Measurements from ENCODE around the gene ATP6V0C. TPM values are rescaled to one million over a fixed set of nuclear protein-coding genes. Genes with fewer than 3 reads are reported as not detected.
"Not testable (repeated sequence)": the region's sequence is repeated elsewhere in the genome, so short reads cannot be mapped to it uniquely, and the experiment has no call there.

ATP6V0C gene
- total RNA-seq, 1 donor from 2014 or later = 150 TPM

- DNase-seq (peak; percentile 80), ATAC-seq (peak; percentile 79)
- intact Hi-C loops (cut with micrococcal nuclease) = no loop called here
These were observed 39.5 kb upstream of the ATP6V0C start for GRCh38 chr16:2473999-2474876.

DNA sequence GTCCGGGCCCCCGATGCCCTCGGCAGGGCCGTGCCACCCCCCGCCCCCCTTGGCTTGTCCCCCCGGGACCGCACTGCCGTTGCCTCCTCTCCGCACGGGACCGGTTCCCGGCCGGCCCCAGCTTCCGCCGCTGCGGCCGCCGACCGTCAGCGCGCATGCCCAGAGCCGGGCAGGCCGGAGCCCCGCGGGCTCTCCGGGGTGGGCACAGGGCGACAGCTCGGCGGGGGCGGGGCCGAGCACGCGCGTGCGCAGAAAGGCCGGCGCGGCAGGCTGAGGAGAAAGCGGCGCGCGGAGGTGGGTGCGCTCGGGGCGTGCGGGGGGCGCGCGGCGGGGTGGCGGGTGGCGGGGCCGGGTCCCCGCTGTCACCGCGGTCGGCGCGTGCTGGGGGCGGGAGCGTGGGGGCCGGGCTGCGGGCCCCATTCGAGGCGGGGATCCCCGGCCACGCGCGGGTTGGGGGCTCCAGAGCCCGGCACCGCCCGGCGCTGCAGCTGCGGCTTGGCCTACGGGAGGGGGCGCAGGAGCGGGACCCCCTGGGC lies 38.8 kb upstream of the ATP6V0C start, which contains the start of gene TBC1D24:
Gene TBC1D24, plus strand, starts transcription at position 251 of the 536 bp plus-strand sequence. CDS start 21,022 bp downstream, outside the sequence.
- intact Hi-C loops (cut with micrococcal nuclease) = no loop called here
- DNase-seq (peak; percentile 94), ATAC-seq (peak; percentile 94)

GRCh38 chr16:2475413-2476344 lies 38.1 kb upstream of the ATP6V0C start:
- ATAC-seq (no peak), DNase-seq (peak; percentile 47)
- intact Hi-C loops (cut with micrococcal nuclease) = no loop called here

DNA sequence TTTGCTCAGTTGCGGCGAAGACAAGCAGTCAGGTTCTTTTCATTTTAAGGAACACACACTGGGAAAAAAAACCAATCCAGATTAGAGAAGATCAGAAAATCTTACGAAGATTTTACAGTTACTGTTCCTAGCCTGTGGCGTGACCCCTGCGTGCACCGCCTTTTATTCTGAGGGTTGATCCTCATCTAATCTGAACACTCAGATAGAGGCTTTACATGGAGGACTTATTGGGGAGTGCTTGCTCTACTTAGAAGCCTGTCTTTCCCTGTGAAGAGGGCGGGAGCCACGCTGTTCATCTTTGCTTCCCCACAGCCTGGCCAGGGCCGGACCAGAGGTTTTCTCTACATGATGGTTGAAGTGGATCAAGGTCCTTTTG lies 37.4 kb upstream of the ATP6V0C start:
- intact Hi-C loops (cut with micrococcal nuclease) = no loop called here
- ATAC-seq = no peak

GRCh38 chr16:2476741-2477140 lies 37.0 kb upstream of the ATP6V0C start:
- ATAC-seq = no peak
- intact Hi-C loops (cut with micrococcal nuclease) = no loop called here
- no peak for DNase-seq

More for the DNA sequence above, 37.4 kb upstream of the ATP6V0C start:
- DNase-seq = no peak

DNA sequence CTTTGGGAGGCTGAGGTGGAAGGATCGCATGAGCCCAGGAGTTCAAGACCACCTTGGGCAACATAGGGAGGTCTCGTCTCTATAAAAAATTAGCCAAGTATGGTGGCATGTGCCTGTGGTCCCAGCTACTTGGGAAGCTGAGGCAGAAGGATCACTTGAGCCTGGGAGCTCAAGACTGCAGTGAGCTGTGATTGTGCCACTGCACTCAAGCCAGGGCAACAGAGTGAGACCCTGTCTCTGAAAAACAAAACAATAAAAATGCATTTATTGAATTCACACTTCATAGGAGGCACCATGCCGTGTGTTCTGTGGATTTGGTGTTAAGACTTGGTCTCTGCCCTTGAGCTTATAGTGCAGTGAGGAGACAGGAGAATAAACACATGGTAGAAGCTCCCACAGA lies 36.4 kb upstream of the ATP6V0C start:
- ATAC-seq = no peak
- DNase-seq = no peak
- intact Hi-C loops (cut with micrococcal nuclease) = no loop called here

- ATAC-seq (no peak), DNase-seq (no peak)
- intact Hi-C loops (cut with micrococcal nuclease) = no loop called here
These were observed 35.5 kb upstream of the ATP6V0C start for GRCh38 chr16:2478279-2478678.

- DNase-seq; intact Hi-C loops (cut with micrococcal nuclease); ATAC-seq: not testable (repeated sequence)
These were observed 33.8 kb upstream of the ATP6V0C start for GRCh38 chr16:2479996-2480395.

DNA sequence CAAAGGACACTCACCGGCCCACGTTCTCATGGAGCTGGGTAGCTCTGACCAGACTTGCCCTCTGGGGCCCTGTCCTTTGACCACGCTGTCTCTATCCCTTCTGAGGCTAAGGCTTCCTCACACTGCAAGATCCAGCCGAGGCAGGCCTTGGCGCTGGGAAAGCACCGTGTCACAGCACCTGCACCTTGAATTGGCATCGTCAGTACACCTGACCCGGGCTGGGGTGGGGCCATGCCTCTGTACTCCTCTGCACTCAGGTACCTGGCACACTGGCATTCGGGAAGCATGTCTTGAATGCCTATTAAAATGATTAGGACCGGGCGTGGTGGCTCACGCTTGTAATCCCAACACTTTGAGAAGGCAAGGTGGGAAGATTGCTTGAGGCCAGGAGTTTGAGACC lies 32.8 kb upstream of the ATP6V0C start:
- no peak for ATAC-seq
- intact Hi-C loops (cut with micrococcal nuclease) = no loop called here
- no peak for DNase-seq

- intact Hi-C loops (cut with micrococcal nuclease) = no loop called here
- ATAC-seq (no peak), DNase-seq (no peak)
These were observed 32.1 kb upstream of the ATP6V0C start for GRCh38 chr16:2481676-2482075.

- DNase-seq = peak; percentile 19
- intact Hi-C loops (cut with micrococcal nuclease) = no loop called here
These were observed 31.5 kb upstream of the ATP6V0C start for GRCh38 chr16:2482249-2482648.

DNA sequence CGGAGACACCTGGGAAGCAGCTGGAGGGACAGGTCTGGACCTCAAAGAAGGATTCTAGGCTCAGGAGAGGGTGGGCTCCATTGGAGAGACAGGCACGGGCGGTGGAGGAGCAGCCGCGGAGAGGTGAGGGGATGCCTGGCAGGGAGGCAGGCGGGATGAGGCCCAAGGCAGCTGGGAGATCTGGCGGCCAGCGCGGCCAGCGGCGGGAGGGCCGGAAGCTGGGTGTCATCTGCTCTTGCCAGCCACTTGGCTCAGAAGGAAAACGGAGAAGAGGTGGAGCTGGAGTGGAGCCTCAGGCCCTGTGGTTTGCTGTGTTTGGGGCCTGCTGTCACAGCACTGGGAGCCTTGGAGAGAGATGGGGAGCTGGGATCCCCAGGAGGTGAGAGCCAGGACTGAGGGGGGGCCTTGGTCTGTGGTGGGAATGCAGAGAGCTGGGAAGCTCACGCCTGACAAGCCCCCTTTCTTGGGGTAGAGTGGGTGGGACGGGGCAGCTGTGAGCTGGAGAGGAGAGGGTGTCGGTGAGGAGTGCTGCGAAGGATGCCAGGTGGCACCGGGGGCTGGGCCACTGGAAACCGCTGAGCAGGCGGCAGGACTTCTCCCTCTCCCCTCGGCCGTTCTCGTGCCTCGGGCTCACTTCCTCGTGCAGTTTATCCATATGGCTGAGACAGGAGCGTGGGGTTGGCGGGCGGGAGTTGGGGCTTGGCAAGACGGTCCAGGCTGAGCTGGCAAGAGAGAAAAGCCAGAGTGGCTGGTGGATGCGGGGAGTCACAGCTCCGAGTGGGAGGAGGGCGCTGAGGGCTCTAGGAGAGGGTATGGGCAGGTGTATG lies 30.8 kb upstream of the ATP6V0C start:
- DNase-seq = peak; percentile 73
- intact Hi-C loops (cut with micrococcal nuclease) = no loop called here
- peak; percentile 64 for ATAC-seq

More at GRCh38 chr16:2482249-2482648, 31.5 kb upstream of the ATP6V0C start:
- no peak for ATAC-seq

GRCh38 chr16:2483939-2484897 lies 29.5 kb upstream of the ATP6V0C start:
- ATAC-seq = no peak
- intact Hi-C loops (cut with micrococcal nuclease) = no loop called here

GRCh38 chr16:2484898-2485508 lies 28.7 kb upstream of the ATP6V0C start:
- peak; percentile 7 for DNase-seq
- ATAC-seq = no peak
- intact Hi-C loops (cut with micrococcal nuclease) = no loop called here

More at GRCh38 chr16:2483939-2484897, 29.5 kb upstream of the ATP6V0C start:
- peak; percentile 19 for DNase-seq

GRCh38 chr16:2485811-2486507 lies 27.8 kb upstream of the ATP6V0C start:
- ATAC-seq (no peak), DNase-seq (peak; percentile 30)
- intact Hi-C loops (cut with micrococcal nuclease) = no loop called here

DNA sequence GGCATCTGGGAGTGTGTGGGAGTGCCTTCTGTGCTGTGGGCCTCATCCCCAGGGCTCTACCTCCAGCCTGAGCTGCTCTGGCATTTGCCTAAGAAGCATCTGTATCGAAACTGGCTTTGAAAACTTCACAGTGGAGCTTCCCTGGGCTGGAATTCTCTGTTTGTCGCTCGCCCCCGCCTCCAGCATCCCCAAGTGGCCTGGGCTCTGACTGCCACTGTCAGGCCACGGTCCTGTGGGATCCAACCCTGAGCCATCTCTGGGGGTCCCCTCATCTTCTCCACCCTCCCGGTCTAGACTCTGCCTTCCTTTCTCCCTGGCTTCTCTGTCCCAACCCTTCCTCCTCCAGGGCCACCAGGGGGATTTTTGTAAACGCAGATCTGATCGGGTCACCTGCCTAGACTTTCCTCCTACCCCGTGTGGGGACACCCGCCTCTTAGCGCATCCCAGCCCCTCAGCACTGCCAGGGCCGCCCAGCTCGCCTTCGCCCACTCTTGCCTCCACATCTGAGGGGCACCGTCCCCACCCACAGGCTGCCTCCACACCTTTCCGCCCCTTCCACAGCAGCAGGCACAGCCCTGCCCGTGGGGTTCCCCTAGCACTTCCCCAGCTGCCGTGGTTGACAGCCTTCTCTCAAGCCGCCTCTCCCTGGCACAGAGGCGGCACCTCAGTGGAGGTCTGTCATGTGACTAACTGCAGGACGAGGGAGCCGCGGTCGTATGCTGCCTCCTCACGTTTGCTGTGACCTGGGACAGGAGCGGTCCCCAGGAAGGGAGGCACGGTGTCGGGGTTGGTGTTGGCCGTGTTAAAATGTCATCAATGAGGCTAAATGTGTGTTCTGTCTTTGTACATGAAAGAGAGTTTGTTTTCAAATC lies 26.9 kb upstream of the ATP6V0C start:
- intact Hi-C loops (cut with micrococcal nuclease) = no loop called here
- ATAC-seq (peak; percentile 83), DNase-seq (peak; percentile 75)

Measured in left ventricle myocardium superior (tissue), 1 donor.